Activated T-cell treated with anti-CD3 and anti-CD28 coated beads for 4 hours (primary cell): Measurements from ENCODE around the gene AKAP6.
"Not testable (repeated sequence)": the region's sequence is repeated elsewhere in the genome, so short reads cannot be mapped to it uniquely, and the experiment has no call there.

Source experiments
- DNase-seq: peaks from one replicate; pipeline ENCODE4 v3.0.0-alpha.2; 2020

The AKAP6 gene

DNA sequence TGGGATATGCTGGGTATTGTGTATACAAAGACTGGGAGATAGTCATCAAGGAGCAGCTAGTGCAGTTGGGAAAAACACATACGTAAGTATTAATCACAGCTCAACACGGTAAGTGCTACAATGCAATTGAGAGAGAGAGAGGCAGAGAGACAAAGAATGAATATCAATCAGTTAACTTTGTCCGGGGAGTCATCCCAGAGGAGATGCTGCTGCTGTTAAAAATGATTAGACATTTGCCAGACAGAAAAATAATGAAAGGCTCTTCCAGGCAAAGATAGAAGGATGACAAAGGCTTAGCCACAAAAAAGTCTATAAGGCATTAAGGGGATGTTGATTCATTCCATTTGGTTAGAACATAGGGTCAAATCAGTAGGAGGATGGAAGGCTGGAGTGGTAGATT lies 45.1 kb downstream of the AKAP6 start:
- DNase-seq: no peak

DNA sequence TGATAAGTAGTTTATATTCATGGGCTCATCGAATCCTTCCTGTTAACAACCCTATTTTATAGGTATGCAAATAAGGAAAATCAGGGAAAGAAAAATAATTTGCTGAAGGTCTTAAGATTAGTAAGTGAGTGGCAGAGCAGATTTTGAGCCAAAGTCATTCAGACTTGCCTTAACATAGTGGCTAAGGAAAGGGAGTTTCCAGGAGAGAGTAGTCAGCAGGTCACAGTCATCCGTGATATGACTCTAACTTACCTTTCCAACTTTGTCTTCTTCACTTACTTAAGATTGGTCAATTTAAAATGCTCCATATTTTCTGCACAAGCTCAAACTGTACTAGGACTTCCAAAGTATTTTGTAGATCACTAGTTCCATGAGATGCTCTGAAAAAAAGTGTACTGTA lies 46.6 kb downstream of the AKAP6 start:
- DNase-seq: no peak

DNA sequence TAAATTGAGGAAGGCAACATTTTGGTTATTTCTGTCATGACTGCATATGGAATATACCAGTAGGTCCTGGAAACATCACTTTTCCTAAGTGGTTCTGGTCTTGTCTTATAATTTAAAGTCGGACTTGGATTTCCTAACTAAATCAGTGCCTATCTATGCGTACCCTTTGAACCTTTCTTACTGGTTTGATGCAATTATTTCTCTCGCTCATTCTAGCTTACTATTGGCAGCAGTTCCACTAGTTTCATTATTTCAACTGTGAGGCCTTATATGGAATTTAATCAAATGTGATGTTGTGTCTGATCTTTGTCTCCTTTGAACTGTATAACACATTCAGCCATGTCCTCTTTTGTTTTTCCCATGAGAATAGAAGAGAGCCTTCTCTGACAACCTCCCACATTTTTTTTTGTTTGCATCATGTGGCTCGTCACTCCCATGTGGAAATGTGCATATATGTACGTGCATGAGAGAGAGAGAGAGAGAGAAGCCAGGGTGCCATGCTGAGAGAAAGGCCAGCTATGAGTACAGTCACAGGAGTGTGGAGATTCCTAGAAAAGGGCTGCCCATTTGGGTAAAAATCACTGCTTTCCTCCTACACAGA lies 48.0 kb downstream of the AKAP6 start:
- no peak for DNase-seq

DNA sequence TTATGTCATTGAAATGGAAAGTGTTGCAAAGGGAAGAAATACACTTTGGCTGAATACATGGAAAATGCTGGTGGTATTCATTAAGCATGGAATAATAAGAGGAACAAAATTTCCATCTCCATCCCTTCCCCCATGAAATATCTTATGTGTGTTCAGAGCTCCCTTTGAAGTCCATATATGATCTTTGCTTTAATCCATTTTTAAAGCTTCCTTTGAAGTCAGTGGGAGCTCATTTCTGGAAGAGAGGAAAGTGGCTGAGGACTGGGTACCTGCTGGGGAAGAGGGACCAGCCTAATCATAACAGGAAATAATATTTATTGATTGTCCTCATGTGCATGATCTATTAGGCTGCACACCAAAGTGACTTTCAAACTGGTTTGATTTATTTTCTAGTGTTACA lies 49.2 kb downstream of the AKAP6 start:
- DNase-seq: no peak

DNA sequence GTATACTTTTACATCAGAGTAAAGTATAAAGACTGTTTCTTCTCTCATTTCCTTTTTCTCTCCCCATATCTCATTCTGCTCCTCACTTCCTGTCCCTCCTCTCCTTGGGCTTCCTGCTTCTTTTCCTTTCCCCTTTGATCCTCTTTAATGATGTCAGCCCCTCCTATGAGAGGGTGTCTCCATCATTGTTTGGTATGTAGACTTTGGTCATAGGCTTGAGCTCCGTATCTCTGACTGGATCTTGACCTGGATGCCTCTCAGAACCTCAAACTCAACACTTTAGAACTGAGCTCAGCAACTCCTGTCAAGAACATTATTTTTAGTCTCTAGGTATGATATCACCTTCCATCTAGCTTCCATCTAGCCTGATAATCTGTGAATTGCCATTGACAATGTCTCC lies 50.3 kb downstream of the AKAP6 start:
- DNase-seq: no peak

DNA sequence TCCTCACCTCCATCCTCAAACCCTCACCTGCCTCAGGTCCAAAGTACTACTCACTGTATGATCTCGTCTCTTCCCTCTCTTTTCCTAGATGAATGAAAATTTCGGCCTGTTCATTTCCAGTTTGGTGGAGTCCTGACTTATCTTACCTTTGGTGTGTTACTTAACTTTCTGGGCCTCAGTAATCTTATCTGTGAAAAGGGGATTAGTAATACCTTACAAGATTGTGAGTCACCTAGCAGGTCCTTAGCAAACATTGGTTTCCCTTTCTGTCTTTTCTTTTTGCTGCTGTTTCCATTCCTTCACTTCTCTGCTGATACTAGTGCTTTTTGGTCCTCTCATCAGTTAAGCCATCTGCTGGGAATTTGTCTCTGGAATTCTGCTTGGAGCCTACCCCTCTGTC lies 52.8 kb downstream of the AKAP6 start:
- no peak for DNase-seq

DNA sequence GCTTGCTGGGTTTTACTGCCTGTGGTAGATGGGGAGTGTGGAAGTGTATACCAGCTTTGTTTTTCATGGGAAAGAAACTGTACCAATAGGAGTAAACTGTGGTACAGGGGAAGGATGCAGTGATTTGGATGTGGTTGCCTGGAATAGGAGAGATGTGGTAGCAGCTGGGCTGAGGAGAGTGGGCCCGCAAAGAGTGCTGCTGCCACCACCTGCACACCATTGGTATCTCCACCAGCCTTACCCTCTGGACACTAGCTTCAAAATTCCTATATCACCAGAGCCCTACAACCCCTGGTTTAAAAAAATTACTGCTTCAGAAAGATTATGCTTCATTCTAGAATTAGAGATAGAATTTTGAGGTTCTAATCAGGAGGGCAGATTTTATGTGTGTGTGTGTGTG lies 53.6 kb downstream of the AKAP6 start:
- DNase-seq: no peak

DNA sequence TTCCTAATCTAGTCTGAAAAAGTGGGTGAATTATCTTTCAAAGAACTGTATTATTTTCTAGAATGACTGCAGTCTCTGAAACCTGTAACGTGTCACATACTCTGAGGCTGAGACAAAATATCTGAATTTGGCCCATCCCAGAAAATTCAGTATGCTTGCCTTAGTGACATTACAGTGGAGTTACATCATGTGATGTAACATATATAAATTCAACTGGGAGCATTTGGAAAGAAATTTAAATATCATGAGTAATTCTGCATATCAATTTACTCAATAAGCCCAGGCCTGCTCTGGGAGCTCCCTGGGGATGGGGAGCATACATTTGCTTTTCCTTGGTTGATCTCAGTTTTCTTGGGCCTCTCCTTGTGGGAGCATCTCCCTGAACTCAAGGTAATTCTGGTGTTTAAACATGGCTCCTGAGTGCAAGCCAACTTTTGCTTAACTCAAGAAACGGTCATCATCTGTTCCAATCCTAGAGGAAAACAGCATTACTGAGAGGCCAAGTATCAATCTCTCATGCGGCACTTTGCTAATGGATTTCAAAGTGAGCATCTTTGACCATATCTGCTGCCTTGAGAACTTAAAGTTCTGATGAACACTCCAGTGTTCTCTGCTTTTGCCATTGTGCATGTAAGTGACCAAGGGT lies 54.4 kb downstream of the AKAP6 start:
- DNase-seq: no peak

DNA sequence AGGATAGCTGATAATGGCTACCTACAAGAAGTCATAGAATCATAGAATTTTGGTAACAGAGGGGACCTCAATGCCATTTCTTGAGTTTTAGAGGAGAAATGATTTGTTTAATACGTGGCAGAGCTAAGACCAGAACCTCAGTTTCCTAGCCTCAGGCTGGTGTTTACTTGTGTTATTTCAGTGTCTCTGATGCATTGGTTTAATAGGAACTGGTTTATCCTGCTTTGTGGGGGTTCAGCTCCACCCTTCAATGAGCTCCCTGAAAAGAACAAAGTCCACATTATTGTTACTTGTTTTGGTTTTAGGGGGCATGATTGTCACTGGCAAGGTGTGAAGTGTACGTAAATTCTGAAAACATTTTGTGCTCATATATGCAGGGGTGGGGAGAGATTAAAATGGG lies 55.4 kb downstream of the AKAP6 start:
- DNase-seq: no peak

DNA sequence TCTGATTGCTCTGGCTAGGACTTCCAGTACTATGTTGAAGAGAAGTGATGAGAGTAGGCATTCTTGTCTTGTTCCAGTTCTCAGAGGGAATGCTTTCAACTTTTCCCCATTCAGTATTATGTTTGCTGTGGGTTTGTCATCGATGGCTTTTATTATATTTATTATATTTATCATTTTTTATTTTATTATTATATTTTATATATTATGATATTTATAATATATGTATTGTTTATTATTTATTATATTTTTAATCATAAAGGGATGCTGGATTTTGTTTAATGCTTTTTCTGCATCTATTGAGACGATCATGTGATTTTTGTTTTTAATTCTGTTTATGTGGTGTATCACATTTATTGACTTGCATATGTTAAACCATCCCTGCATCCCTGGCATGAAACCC lies 58.2 kb downstream of the AKAP6 start:
- DNase-seq: not testable (repeated sequence)

DNA sequence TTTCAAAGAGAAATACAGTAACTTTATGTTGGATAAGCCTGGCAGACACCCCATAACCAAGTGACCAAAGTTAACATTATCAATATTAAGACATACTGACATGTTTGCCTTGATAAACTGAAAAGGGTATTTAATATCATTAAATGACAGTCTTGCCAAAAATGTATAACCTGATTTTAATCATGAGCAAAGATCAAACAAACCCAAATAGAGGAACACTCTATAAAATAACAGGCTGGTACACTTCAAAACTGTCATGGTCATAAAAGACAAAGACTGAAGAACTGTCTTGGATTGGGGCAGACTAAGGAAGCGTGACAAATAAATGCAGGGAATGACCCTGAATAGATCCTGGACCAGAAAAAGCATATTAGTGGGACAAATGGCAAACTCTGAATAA lies 64.0 kb downstream of the AKAP6 start:
- no peak for DNase-seq

DNA sequence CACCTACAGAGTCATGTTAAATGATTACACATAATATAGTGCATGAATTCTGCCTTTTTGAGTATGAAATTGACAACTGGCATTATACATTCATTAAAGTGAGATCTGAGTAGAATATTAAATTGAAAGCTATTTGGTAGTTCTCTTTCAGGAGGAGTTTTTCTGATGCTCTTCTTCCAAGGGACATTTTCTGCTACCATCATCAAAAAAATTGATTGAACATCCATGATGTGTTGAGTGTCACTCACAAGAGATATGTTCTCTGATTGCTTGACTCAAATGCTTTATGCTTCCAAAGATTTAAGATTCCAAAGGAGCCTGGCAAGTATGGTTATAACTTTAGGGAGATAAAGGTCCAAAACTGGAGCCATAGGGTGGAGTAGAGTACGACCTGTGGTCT lies 64.9 kb downstream of the AKAP6 start:
- no peak for DNase-seq

DNA sequence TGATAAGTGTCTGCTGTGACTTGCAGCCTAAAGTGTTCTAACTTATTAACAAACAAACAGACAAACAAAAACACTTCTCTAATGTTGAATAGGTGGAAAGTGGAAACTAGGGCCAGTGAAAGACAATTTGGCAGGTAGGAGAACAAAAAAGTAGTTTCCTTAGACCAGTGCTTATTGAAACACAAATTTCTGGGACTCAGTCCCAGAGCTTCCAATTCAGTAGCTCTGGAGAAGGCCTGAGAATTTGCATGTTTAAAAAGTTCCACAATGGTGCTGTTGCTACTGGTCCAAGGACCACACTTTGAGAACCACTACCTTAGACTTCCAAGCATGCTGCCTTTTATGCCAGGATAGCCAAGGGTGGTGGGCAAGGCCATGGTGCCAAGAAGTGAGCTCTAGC lies 67.8 kb downstream of the AKAP6 start:
- no peak for DNase-seq

DNA sequence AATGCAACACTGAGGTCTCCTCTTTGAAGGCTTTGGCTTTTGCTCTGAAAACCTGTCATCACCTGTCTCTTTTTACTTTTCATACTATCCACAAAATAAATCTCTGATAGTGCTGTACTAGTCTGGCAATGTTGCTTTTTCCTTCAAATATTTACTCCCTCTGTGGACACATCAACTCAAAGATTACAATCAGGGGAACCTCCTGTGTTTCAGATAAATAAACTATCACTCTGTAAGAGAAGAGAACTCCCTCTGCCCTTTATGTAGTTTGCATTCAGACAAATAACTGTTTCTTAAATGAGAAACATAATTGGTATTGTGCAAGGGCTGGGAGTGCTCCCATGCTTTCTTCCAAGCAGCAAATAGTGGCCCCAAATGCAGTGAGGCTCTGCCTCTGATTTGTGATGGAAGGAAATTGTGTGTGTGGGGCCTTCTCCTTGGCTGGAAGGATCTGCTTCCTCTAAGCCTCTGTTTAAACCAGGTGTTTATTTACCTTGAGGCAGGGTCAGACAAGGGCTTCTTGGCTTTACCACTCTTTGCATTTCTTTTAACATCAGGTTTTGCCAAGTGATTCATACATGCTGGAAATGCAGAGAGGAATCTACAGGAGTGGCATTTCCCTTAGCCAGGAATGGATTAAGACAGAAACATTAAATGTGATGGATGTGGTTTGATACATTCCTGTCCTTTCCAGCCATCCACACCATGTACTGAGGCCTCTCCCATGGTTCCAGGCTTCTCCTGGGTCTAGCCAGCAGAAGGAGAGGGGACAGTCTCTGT lies 69.0 kb downstream of the AKAP6 start:
- no peak for DNase-seq

DNA sequence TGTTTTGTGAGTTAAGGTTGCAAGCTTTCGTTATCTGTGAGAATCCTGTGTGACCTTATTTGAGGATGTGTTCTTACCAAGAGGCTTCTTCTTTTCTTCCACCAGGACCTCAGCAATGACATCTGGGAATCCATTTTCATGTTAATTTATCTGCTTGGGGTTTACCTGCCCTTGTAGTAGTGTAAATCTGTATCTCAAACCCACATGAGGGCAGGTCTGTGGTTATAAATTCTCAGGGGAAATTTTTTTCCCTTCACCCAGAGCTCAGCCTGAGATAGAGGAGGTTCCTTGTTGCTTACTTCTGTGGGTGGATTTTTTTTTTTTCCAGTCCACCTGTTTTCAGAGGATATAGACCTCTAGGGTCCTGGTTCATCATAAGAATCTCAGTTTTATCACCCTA lies 70.8 kb downstream of the AKAP6 start:
- DNase-seq: no peak

DNA sequence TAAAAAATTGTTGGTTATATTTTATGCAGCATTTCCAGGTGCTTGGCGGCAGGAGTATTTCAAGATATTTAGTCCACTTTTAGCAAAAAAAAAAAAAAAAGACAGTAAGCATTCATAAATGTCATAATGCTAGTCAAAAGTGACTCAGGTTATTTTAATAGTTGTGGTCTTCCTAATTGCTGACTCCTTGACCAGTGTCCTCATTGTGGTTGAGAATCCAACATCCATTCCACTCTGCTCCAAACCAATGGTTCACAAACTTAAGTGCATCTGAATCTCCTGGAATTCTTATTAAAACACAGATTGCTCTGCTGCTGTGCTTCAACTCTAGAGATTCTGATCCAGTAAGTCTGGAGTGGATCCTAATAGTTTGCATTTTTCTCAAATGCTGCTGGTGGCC lies 71.4 kb downstream of the AKAP6 start:
- no peak for DNase-seq

DNA sequence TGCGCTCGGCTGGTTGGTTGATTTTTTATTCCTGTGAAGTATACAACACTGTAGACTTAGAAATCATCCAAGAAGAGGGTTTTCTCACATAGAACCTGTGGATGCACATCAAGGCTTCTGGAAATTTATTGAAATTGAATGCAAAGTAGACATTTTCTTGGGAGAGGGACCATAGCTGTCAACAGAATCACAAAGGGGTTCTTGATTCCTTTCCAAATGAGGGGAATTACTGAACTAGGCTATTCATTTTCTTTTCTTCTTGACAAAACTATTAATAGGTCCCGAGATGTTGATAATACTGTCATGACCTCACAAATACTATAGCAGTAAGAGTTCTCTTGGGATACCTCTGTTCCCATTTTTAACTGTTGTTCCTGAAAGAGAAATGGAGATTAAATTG lies 73.9 kb downstream of the AKAP6 start:
- no peak for DNase-seq

DNA sequence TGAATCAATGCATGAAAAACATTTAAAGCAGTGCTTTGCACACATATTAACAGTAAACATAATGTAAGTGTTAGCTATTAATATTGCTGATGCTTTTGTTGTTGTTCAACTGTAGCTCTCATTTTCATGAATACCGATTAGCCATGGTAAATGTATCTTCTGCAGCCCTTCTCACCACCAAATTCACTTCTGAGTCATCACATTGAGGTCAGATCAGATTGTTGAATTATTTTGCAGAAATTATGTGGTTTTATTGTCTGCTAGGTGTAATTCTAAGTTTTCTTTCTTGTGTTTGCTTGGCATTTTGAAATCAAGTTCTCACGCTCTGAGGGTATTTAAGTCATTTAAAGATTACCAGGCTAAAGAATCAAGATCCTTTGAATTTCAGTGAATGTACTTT lies 74.6 kb downstream of the AKAP6 start:
- no peak for DNase-seq

DNA sequence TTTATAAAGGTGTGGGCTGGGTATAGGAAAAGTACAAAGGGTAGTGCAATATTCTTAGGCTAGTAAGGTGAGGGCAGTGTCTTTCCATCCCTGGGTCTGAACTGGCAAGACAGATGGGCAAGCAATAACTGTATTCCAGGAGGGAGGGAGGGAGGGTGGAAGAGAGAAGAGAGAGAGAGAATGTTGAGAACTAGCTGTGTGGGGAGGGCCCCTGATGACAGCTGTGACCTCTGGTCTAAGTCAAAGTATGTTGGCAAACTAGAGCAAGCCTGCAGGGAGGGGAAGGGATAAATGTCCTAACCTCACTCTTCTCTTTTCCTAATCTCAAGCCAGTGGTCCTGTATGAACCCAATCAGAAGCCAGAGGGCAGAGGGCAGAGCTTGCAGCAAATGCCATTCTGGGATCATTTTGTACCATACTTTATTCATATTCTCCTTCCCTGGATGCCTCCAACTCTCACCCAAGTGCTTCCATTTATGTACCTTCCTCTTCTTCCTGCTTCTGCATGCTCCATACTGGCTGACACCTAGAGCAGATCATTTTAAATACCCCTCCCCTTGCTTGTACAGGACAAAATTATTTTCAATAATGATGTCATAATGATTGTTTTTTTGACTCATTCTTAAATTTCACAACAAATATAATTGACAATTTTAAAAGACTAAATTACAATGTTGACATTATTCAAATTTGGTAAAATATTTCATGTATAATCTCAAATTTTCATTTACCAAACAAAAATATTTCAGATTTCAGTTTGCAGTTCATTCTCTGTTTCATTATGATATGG lies 75.9 kb downstream of the AKAP6 start:
- DNase-seq: no peak

DNA sequence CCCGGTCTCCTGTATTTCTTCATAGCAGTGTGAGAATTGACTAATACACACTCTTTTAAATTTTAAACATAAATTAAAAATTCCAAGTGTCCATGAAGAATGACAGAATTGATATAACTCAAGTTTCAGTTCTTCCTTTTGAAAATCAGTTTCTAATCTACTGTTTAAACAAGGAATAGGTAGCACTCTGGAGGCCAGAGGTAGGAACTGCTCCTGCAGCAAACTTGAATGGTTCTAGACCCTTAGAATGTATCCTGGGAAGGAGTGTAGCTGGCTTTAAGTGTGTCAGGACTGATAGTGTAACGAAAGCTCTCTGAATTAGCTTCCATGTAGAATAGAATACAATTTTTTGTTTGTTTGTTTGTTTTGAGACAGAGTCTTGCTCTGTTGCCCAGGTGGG lies 76.8 kb downstream of the AKAP6 start:
- no peak for DNase-seq

DNA sequence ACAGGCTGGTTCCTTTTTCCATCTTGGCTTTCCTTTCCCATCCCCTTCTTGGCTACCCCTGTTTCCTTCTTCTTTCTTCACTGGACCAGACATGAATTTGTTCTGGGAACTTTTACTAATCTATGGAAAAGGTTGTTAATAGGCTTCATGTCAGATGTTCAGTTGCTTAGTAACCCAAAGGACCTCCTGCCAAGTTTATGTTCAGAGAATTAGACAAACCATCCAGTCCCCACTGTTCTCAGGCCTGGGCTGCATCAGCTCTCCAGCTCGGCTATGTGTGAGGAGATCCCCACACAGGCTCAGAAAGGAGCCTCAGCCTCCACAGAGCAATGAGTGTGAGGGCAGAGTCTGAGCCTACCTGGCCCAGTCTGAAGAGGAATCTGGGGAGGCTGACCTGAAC lies 78.0 kb downstream of the AKAP6 start:
- no peak for DNase-seq

DNA sequence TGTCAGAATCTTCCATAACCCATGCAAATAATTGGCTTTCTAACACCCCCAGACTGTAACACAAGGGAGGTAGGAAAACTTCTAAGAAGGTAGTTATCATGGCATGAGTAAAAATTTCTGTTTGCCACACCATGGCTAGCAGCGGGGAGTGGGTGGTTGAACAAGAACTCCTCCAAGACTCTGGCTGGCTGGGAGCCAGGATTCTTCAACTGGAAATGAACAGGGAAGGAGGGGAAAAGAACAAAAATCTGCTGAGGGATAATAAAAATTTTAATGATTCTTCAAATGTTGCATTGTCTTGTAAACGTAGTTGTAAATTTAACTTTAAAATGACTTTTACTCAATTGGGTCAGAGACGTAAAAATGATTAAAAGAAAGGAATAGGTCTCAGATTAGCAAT lies 78.9 kb downstream of the AKAP6 start:
- DNase-seq: no peak

DNA sequence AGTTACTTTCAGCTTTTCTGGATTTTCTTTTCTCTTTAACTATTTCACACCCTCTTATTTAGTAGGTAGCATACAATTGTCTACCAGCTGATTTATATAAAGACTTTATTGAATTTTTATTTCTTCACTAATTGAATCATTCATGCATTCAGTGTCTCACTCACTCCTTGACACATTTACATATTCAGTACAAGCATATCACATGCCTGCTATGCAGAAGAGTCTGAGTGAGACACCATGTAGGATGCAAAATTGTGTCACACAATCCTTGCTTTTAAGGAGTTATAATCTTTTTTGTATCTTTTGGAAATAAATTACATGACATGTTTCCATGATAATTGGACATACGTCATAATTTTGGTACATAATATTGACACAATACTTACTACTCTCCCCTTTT lies 83.0 kb downstream of the AKAP6 start:
- DNase-seq: no peak

DNA sequence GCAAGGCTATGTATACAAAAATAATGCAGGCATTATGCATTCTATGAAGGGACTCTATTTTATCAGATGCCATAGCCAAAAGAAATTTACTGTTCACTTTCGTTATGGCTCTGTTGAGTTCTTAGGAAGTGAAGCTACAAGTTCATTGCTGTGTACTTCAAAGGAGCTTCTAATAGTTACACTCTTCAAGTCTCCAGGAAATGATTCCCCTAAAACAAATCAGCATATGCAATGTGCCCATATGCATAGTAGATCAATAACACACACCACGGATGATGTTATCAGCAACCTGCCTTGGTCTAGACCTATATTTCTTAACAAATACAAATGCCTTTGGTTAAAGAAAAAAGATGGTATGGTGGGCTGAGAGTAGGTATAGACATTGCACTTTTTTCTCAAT lies 83.4 kb downstream of the AKAP6 start:
- no peak for DNase-seq
